ENCODE measurements around the gene RBM20.
"Not testable (repeated sequence)": the region's sequence is repeated elsewhere in the genome, so short reads cannot be mapped to it uniquely, and the experiment has no call there.

Gene RBM20

GRCh38 chr10:110764793-110765512 lies 120.8 kb downstream of the RBM20 start:
- TF ChIP-seq CTCF (IDR thresholded peaks at IDR 0.05; ENCODE audit: low read depth, low read length, missing control alignments) = no peak
- no peak overlapping the region for H3K4me3 ChIP-seq (ENCODE audit: low read depth, low read length)
- no peak for DNase-seq (ENCODE audit: low read depth)

- DNase-seq (ENCODE audit: low read depth) = no peak
- no peak for TF ChIP-seq CTCF (IDR thresholded peaks at IDR 0.05; ENCODE audit: low read depth, low read length, missing control alignments)
These were observed 121.6 kb downstream of the RBM20 start for GRCh38 chr10:110765513-110766319.

GRCh38 chr10:110767601-110768000 lies 123.5 kb downstream of the RBM20 start:
- not testable (repeated sequence) for DNase-seq (ENCODE audit: low read depth)

More at GRCh38 chr10:110765513-110766319, 121.6 kb downstream of the RBM20 start:
- H3K4me3 ChIP-seq (ENCODE audit: low read depth, low read length) = no peak overlapping the region

GRCh38 chr10:110770243-110770642 lies 126.1 kb downstream of the RBM20 start:
- no peak overlapping the region for H3K4me3 ChIP-seq (ENCODE audit: low read depth, low read length)
- TF ChIP-seq CTCF (IDR thresholded peaks at IDR 0.05; ENCODE audit: low read depth, low read length, missing control alignments) = no peak
- no peak for DNase-seq (ENCODE audit: low read depth)

More at GRCh38 chr10:110767601-110768000, 123.5 kb downstream of the RBM20 start:
- not testable (repeated sequence) for H3K4me3 ChIP-seq (ENCODE audit: low read depth, low read length)

- no peak overlapping the region for H3K4me3 ChIP-seq (ENCODE audit: low read depth, low read length)
- DNase-seq (ENCODE audit: low read depth) = no peak
- no peak for TF ChIP-seq CTCF (IDR thresholded peaks at IDR 0.05; ENCODE audit: low read depth, low read length, missing control alignments)
These were observed 127.3 kb downstream of the RBM20 start for GRCh38 chr10:110771486-110771885.

- DNase-seq (ENCODE audit: low read depth) = no peak
- H3K4me3 ChIP-seq (ENCODE audit: low read depth, low read length) = no peak overlapping the region
- TF ChIP-seq CTCF (IDR thresholded peaks at IDR 0.05; ENCODE audit: low read depth, low read length, missing control alignments) = no peak
These were observed 127.9 kb downstream of the RBM20 start for GRCh38 chr10:110771991-110772390.

- no peak overlapping the region for H3K4me3 ChIP-seq (ENCODE audit: low read depth, low read length)
- DNase-seq (ENCODE audit: low read depth) = no peak
- TF ChIP-seq CTCF (IDR thresholded peaks at IDR 0.05; ENCODE audit: low read depth, low read length, missing control alignments) = no peak
These were observed 128.4 kb downstream of the RBM20 start for GRCh38 chr10:110772454-110773025.

All from GM12864 (cell line).